Left lung (tissue), 10 donors: ENCODE results near the gene ENKD1. TPM values are rescaled to one million over a fixed set of nuclear protein-coding genes. Genes with fewer than 3 reads are reported as not detected.

ENCODE experiments used
- ATAC-seq: fragments of 200-7000 bp; cut with Tn5 transposase; one replicate; pipeline ENCODE4 v1.9.1; 2020; ENCODE audit warnings: moderate library complexity
- DNase-seq, 4 donors: peaks; one replicate each; pipeline ENCODE4 v3.0.0-alpha.2; 2013 to 2020
- H3K27ac ChIP-seq, 2 donors: fragments of 200-600 bp; sonication (generic) in 1 of 2; one replicate each; pipeline versions ENCODE4 v1.5.0 to v1.8.0; 2020 to 2021
- H3K27me3 ChIP-seq, 2 donors: fragments of 200-600 bp; sonication (generic) in 1 of 2; one replicate each; pipeline versions ENCODE4 v1.5.0 to v1.8.0; 2020 to 2021
- H3K36me3 ChIP-seq, 2 donors: fragments of 200-600 bp; sonication (generic) in 1 of 2; one replicate each; pipeline versions ENCODE4 v1.5.0 to v1.8.0; 2020 to 2021
- H3K4me1 ChIP-seq, 2 donors: fragments of 200-600 bp; one replicate each; pipeline ENCODE4 v1.8.0; 2021
- H3K4me3 ChIP-seq, 2 donors: fragments of 200-600 bp; sonication (generic) in 1 of 2; one replicate each; pipeline versions ENCODE4 v1.5.0 to v1.8.0; 2020 to 2021; ENCODE audit warnings: mild to moderate bottlenecking in 1 of 2
- H3K9me3 ChIP-seq, 2 donors: fragments of 200-600 bp; sonication (generic) in 1 of 2; one replicate each; pipeline versions ENCODE4 v1.5.0 to v1.8.0; 2020 to 2021
- intact Hi-C, 2 donors: fragments of 100-400 bp; cut with DNase I; formaldehyde crosslinking; loops; one replicate each; pipeline versions ENCODE4 v1.11.2 to v1.14.2; 2022
- polyA plus RNA-seq, 6 donors: library from polyadenylated mRNA; unstranded; fragments of 120-200 nt; gene quantifications; one replicate each; pipeline ENCODE4 v1.2.1, GENCODE V29; 2013; ENCODE audit not compliant: insufficient read length in 6 of 6
- total RNA-seq, 2 donors: library from RNA; stranded (reverse); fragmentation: NEBNext Ultra II Directional; extraction: Animal tissue kit (Norgen Biotek cat#: 25700); gene quantifications; one replicate each; pipeline ENCODE4 v1.2.1, GENCODE V29; 2021
- TF ChIP-seq, protein P1 (sequence below), 2 donors: fragments of 200-600 bp; sonication (generic) in 1 of 2; IDR thresholded peaks; one replicate each; pipeline versions ENCODE4 v1.5.0 to v1.8.0; 2021; ENCODE audit warnings: antibody characterized with exemption in 2 of 2
- donor health status: DM: no; HTN: yes; CAD: no.
- donor health status: DM: no; HTN: no; CAD: no.

ENKD1 gene
- total and polyA plus RNA-seq, 8 donors: 11.2 to 26.0 (median 22.0) TPM

DNA sequence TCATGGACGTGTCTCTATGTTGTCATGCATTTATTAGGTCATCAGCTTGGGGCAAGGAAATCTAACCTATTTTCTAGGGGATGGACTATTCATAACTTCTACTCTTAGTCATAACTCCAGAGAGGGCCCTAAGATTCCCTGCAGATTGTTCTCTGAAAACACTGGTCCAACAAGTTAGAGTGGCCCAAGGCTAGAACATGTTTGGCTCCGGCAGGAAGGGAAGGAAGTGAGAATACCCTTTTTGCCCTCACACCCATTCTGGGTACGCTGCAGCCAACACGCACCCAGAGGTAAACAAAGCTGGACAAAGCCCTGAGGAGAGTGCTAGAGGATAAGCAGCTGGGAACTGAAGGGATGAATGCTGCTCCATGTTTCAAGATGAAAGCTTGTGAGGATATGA lies 10.0 kb upstream of the ENKD1 start:
- H3K27me3 ChIP-seq: no peaks in the 10 kb centered on the region
- peak overlapping the region in 1 of 2 donors; percentile 45 for H3K27ac ChIP-seq
- no peaks in the 10 kb centered on the region for H3K9me3 ChIP-seq
- H3K36me3 ChIP-seq: peaks cover 0 to 17% of the 10 kb centered on the region in 2 donors
- H3K4me3 ChIP-seq: no peak overlapping the region
- ATAC-seq: no peak
- TF ChIP-seq, protein P1, sequence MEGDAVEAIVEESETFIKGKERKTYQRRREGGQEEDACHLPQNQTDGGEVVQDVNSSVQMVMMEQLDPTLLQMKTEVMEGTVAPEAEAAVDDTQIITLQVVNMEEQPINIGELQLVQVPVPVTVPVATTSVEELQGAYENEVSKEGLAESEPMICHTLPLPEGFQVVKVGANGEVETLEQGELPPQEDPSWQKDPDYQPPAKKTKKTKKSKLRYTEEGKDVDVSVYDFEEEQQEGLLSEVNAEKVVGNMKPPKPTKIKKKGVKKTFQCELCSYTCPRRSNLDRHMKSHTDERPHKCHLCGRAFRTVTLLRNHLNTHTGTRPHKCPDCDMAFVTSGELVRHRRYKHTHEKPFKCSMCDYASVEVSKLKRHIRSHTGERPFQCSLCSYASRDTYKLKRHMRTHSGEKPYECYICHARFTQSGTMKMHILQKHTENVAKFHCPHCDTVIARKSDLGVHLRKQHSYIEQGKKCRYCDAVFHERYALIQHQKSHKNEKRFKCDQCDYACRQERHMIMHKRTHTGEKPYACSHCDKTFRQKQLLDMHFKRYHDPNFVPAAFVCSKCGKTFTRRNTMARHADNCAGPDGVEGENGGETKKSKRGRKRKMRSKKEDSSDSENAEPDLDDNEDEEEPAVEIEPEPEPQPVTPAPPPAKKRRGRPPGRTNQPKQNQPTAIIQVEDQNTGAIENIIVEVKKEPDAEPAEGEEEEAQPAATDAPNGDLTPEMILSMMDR (IDR thresholded peaks at IDR 0.05): no peak
- peaks cover 27 to 54% of the 10 kb centered on the region in 2 donors for H3K4me1 ChIP-seq
- intact Hi-C loops: loop anchor here in 1 of 2 donors (10.0 kb wide), 2 partner anchors 148 to 248 kb away; no protein-coding TSS in a partner anchor
- DNase-seq: no peak

DNA sequence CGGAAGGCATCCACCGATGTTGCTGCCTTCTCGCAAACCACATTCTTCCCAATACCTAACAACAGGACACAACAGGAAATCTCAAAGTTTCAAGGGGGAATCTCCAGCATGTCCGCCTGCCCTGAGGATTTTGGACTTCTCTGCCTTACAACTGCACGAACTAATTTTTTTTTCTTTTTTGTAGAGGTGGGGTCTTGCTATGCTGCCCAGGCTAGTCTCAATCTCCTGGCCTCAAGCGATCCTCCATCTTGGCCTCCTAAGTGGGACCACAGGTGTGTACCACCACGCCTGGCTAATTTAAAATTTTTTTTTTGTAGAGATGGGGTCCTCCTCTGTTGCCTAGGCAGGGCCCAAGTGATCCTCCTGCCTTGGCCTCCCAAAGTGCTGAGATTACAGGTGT lies 9.4 kb upstream of the ENKD1 start:
- H3K36me3 ChIP-seq: peaks cover 0 to 17% of the 10 kb centered on the region in 2 donors
- DNase-seq (no peak), ATAC-seq (no peak)
- H3K9me3 ChIP-seq: no peaks in the 10 kb centered on the region
- intact Hi-C loops: loop anchor here in 1 of 2 donors (10.0 kb wide), 2 partner anchors 149 to 249 kb away; no protein-coding TSS in a partner anchor
- no peak overlapping the region for H3K4me3 ChIP-seq
- H3K27me3 ChIP-seq: no peaks in the 10 kb centered on the region
- peak overlapping the region in 1 of 2 donors; percentile 45 for H3K27ac ChIP-seq
- TF ChIP-seq, protein P1 (IDR thresholded peaks at IDR 0.05): no peak
- peaks cover 27 to 54% of the 10 kb centered on the region in 2 donors for H3K4me1 ChIP-seq

DNA sequence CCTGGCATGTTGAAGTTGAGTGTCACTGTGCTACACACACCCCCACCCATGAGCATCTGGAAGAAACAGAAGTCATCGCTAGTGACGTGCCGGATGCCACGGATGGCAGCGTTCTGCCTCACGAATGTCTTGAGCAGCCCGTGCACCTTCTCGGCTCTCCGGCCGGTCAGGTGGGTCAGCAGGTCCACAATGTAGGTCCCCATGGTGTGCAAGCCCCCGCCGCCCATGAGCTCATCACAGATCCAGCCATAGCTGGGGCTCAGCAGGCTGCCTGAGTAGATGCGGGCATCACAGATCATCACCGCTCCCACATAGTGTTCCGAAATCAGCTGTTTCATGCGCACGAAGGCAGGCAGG lies 9.0 kb upstream of the ENKD1 start:
- H3K9me3 ChIP-seq: no peaks in the 10 kb centered on the region
- intact Hi-C loops: loop anchor here in 1 of 2 donors (10.0 kb wide), 2 partner anchors 149 to 249 kb away; no protein-coding TSS in a partner anchor
- no peak overlapping the region for H3K27ac ChIP-seq
- H3K27me3 ChIP-seq: no peaks in the 10 kb centered on the region
- TF ChIP-seq, protein P1 (IDR thresholded peaks at IDR 0.05): no peak
- ATAC-seq (no peak), DNase-seq (peak in 1 of 4 donors; percentile 77)
- no peak overlapping the region for H3K4me3 ChIP-seq
- H3K36me3 ChIP-seq: peaks cover 0 to 17% of the 10 kb centered on the region in 2 donors
- peaks cover 27 to 54% of the 10 kb centered on the region in 2 donors for H3K4me1 ChIP-seq

DNA sequence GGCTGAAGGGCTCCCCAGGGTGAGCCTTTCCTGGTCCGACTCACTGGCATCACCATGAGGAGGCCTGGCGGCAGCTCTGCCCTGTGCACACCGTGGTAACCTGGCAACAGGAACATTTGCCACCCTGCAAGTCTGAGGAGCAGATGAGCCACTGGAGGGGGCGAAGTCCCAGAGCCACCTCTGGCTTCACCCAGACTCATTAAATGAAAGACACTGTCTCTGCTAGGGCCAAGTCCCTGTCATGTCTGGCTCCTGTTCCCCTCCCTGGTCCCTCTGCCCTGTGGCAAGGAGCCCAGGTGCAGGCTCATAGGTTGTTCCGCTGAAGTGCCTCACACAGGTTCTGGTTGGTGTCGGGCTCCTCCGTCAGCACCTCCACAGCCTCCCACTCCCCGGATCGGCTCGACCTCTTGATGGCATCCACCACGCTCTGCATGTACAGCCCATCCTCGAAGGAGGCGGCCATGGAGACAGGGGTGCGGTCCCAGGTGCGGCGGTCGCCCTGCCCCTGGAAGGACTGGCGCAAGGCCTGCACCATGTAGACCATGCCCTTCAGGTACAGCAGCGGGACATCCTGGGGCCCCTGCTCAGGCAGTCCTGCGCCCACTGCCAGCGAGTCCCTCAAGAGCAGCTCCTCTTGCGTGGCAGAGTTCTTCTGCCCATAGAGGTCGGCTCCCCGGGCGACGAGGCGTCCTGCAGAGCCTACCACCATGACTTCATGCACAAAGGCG lies 8.5 kb upstream of the ENKD1 start:
- Histone ChIP-seq H3K4me3 (no peak overlapping the region), H3K9me3 (no peaks in the 10 kb centered on the region), H3K27ac (peak overlapping the region in 1 of 2 donors; percentile 77), H3K4me1 (peaks cover 27 to 54% of the 10 kb centered on the region in 2 donors), H3K36me3 (peaks cover 0 to 17% of the 10 kb centered on the region in 2 donors), H3K27me3 (no peaks in the 10 kb centered on the region)
- intact Hi-C loops: loop anchor here in 1 of 2 donors (10.0 kb wide), 2 partner anchors 150 to 250 kb away; no protein-coding TSS in a partner anchor
- ATAC-seq (no peak), DNase-seq (peak in 1 of 4 donors; percentile 68)
- TF ChIP-seq, protein P1 (IDR thresholded peaks at IDR 0.05): no peak
